Gastroesophageal sphincter (tissue), 3 donors: ENCODE measurements around the gene GC.

Experiments used
- EP300 ChIP-seq: sonication (generic); formaldehyde crosslinking; IDR thresholded peaks from one replicate; pipeline ENCODE4 v1.6.1; 2017; ENCODE audit warnings: antibody characterized with exemption, mild to moderate bottlenecking
- POLR2A ChIP-seq, 2 donors: fragments of 450-650 bp; IDR thresholded peaks; one replicate each; pipeline ENCODE4 v1.6.1; 2017; ENCODE audit warnings: antibody characterized with exemption in 2 of 2, mild to moderate bottlenecking in 2 of 2, moderate library complexity in 1 of 2
- POLR2AphosphoS5 ChIP-seq: sonication (generic); formaldehyde crosslinking; IDR thresholded peaks from one replicate; pipeline ENCODE4 v1.6.1; 2017; ENCODE audit warnings: antibody characterized with exemption
- TF ChIP-seq, protein P1 (sequence below), 4 experiments: fragments of 200-600 bp in 2 of 4; fragments of 450-650 bp in 2 of 4; sonication (generic) in 1 of 4; IDR thresholded peaks; one replicate each; pipeline ENCODE4 v1.5.1; 2017 to 2019; ENCODE audit warnings: antibody characterized with exemption in 4 of 4, mild to moderate bottlenecking in 2 of 4, moderate library complexity in 2 of 4

DNA sequence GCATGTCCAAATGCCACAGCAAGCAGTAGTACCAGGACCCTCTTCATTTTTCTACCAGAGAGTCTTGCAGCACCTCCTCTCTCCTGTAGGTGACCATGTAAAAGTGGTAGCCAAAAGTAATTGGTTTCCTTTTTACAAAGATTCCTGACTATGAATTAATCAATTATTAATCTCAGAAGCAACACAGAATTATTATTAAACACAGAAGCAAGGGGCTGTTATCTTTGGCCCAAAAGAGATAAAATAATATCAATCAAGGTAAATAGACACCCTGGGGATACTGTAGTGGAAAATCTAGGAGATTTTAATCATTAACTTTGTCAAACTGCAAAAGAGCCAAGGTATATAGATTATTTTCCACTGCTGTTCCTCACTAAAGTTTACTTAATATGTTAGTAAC lies at the start of gene GC:
- TF ChIP-seq, protein P1, sequence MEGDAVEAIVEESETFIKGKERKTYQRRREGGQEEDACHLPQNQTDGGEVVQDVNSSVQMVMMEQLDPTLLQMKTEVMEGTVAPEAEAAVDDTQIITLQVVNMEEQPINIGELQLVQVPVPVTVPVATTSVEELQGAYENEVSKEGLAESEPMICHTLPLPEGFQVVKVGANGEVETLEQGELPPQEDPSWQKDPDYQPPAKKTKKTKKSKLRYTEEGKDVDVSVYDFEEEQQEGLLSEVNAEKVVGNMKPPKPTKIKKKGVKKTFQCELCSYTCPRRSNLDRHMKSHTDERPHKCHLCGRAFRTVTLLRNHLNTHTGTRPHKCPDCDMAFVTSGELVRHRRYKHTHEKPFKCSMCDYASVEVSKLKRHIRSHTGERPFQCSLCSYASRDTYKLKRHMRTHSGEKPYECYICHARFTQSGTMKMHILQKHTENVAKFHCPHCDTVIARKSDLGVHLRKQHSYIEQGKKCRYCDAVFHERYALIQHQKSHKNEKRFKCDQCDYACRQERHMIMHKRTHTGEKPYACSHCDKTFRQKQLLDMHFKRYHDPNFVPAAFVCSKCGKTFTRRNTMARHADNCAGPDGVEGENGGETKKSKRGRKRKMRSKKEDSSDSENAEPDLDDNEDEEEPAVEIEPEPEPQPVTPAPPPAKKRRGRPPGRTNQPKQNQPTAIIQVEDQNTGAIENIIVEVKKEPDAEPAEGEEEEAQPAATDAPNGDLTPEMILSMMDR (IDR thresholded peaks at IDR 0.05): no peak
- TF ChIP-seq EP300: no peak
- TF ChIP-seq POLR2A (IDR thresholded peaks at IDR 0.05): no peak
- no peak for TF ChIP-seq POLR2AphosphoS5
